HepG2 (cell line): ENCODE results near the gene XXYLT1. TPM values are rescaled to one million over a fixed set of nuclear protein-coding genes. Genes with fewer than 3 reads are reported as not detected.

Experiments used
- MBNL3 ChIP-seq: fragments of 250-450 bp; sonication (Bioruptor Pico); conservative IDR thresholded peaks from 2 replicates; pipeline ENCODE4 v1.8.0; 2022; ENCODE audit warnings: mild to moderate bottlenecking, inconsistent platforms
- NFIB ChIP-seq: sonication (generic); formaldehyde crosslinking; IDR thresholded peaks from 2 replicates; pipeline ENCODE4 v1.9.0; 2021; ENCODE audit warnings: missing genetic modification reagents, mild to moderate bottlenecking, borderline replicate concordance
- PAWR ChIP-seq: sonication (generic); formaldehyde crosslinking; IDR thresholded peaks from 2 replicates; pipeline ENCODE4 v1.4.0; 2020; ENCODE audit warnings: missing genetic modification reagents, mild to moderate bottlenecking, borderline replicate concordance
- RFXAP ChIP-seq: sonication (generic); formaldehyde crosslinking; IDR thresholded peaks from 2 replicates; pipeline ENCODE4 v1.4.0; 2020; ENCODE audit warnings: missing genetic modification reagents, borderline replicate concordance
- SP140L ChIP-seq: sonication (generic); formaldehyde crosslinking; IDR thresholded peaks from 2 replicates; pipeline ENCODE4 v1.4.0; 2020; ENCODE audit warnings: missing genetic modification reagents, borderline replicate concordance
- SUZ12 ChIP-seq: fragments of 150-350 bp; IDR thresholded peaks from 2 replicates; pipeline ENCODE4 v1.6.1; 2014; ENCODE audit warnings: low read depth, low read length
- TCF7L2 ChIP-seq: IDR thresholded peaks from 2 replicates; pipeline ENCODE4 v1.6.1; 2011; ENCODE audit warnings: mild to moderate bottlenecking, low read depth, low read length, moderate library complexity
- ZBTB7A ChIP-seq: sonication (generic); formaldehyde crosslinking; IDR thresholded peaks from 2 replicates; pipeline ENCODE4 v1.8.0; 2022; ENCODE audit warnings: mild to moderate bottlenecking, missing genetic modification reagents
- ZNF180 ChIP-seq: sonication (generic); formaldehyde crosslinking; IDR thresholded peaks from 2 replicates; pipeline ENCODE4 v1.4.0; 2020; ENCODE audit warnings: low read depth, missing genetic modification reagents, borderline replicate concordance
- ZNF337 ChIP-seq: sonication (generic); formaldehyde crosslinking; IDR thresholded peaks from 2 replicates; pipeline ENCODE4 v1.5.1; 2020; ENCODE audit warnings: missing genetic modification reagents, low read depth, mild to moderate bottlenecking, borderline replicate concordance
- polyA plus RNA-seq, 8 experiments: library from polyadenylated mRNA; depleted of rRNA in 3 of 8; stranded (reverse) in 7 of 8; unstranded in 1 of 8; fragments of >200 nt; fragmentation: Illumina TruSeq in 4 of 8; extraction: Trizol in 4 of 8; gene quantifications; 2 replicates each; pipeline versions ENCODE4 v1.2.1 to v1.2.3, GENCODE V29; 2011 to 2016; ENCODE audit warnings: low read depth in 4 of 8, missing spikeins in 1 of 8, mixed read lengths in 1 of 8; ENCODE audit not compliant: insufficient read depth in 1 of 8
- total RNA-seq, 5 experiments: library from RNA; depleted of rRNA; stranded (reverse); fragments of >200 nt; fragmentation: Illumina TruSeq; extraction: Trizol; gene quantifications; 2 replicates each; pipeline ENCODE4 v1.2.3, GENCODE V29; 2016; ENCODE audit warnings: low read depth in 1 of 5
- TF ChIP-seq, protein P1 (sequence below): IDR thresholded peaks from 2 replicates; pipeline ENCODE4 v1.6.1; 2012; ENCODE audit warnings: low read length, improper control_type of control experiment
- TF ChIP-seq, protein P2 (sequence below): sonication (generic); formaldehyde crosslinking; IDR thresholded peaks from 2 replicates; pipeline ENCODE4 v1.5.0; 2020; ENCODE audit warnings: missing genetic modification reagents, mild to moderate bottlenecking, borderline replicate concordance
- TF ChIP-seq, protein P3 (sequence below): conservative IDR thresholded peaks from 2 replicates; pipeline ENCODE4 v1.6.1; 2018; ENCODE audit warnings: missing genetic modification reagents
- TF ChIP-seq, protein P4 (sequence below): sonication (generic); formaldehyde crosslinking; IDR thresholded peaks from 2 replicates; pipeline ENCODE4 v1.5.1; 2020; ENCODE audit warnings: mild to moderate bottlenecking, missing genetic modification reagents, moderate library complexity
- TF ChIP-seq, protein P5 (sequence below): sonication (generic); formaldehyde crosslinking; IDR thresholded peaks from 2 replicates; pipeline ENCODE4 v1.4.0; 2020; ENCODE audit warnings: missing genetic modification reagents, mild to moderate bottlenecking, borderline replicate concordance

The XXYLT1 gene
- total and polyA plus RNA-seq, 2 of the 13 experiments (the other 11 are each of a cell fraction or from before 2014, with no cell fraction given), result 17.7 to 19.0 TPM

DNA sequence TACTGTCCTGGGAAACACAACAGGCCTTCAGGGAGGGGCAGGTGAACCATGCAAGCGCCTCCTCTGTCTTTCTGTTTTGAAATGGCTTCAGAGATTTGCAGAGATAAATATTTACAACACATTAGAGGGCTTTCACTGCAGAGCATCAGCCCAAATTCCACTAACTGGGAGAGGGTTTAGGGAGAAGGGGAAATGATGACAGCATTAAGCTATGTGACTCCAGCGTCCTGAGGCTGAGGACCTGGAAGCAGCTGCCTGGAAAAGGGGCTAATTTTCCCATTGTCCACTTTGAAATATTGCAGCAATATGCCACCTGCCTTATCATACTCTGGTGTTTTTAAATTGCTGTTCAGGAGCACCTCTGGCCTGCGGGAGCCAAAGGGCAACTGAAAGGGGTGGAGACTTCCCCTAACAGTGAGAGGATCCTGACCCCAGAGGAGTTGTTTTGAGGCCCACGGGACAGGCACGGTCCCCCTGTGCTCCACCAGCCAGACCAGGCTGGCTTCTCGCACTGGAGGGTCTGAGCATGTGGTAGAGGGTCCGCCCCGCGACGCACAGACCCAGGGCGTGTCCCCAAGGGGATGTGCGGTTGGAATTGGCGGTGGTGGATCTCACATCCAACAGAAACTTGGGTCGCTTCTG, 110.6 kb downstream of the XXYLT1 start (continued):
- TF ChIP-seq, protein P1, sequence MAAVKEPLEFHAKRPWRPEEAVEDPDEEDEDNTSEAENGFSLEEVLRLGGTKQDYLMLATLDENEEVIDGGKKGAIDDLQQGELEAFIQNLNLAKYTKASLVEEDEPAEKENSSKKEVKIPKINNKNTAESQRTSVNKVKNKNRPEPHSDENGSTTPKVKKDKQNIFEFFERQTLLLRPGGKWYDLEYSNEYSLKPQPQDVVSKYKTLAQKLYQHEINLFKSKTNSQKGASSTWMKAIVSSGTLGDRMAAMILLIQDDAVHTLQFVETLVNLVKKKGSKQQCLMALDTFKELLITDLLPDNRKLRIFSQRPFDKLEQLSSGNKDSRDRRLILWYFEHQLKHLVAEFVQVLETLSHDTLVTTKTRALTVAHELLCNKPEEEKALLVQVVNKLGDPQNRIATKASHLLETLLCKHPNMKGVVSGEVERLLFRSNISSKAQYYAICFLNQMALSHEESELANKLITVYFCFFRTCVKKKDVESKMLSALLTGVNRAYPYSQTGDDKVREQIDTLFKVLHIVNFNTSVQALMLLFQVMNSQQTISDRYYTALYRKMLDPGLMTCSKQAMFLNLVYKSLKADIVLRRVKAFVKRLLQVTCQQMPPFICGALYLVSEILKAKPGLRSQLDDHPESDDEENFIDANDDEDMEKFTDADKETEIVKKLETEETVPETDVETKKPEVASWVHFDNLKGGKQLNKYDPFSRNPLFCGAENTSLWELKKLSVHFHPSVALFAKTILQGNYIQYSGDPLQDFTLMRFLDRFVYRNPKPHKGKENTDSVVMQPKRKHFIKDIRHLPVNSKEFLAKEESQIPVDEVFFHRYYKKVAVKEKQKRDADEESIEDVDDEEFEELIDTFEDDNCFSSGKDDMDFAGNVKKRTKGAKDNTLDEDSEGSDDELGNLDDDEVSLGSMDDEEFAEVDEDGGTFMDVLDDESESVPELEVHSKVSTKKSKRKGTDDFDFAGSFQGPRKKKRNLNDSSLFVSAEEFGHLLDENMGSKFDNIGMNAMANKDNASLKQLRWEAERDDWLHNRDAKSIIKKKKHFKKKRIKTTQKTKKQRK, result no peak
- TF ChIP-seq, protein P2, sequence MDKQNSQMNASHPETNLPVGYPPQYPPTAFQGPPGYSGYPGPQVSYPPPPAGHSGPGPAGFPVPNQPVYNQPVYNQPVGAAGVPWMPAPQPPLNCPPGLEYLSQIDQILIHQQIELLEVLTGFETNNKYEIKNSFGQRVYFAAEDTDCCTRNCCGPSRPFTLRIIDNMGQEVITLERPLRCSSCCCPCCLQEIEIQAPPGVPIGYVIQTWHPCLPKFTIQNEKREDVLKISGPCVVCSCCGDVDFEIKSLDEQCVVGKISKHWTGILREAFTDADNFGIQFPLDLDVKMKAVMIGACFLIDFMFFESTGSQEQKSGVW (CRISPR knock-in tag), result no peak
- no peak for TF ChIP-seq TCF7L2
- no peak for TF ChIP-seq MBNL3 (CRISPR knock-in tag)
- TF ChIP-seq SUZ12, result no peak
- no peak; the same call in 1 of the 2 replicates for TF ChIP-seq RFXAP (CRISPR knock-in tag)
- no peak for TF ChIP-seq NFIB (CRISPR knock-in tag)
- TF ChIP-seq, protein P3, sequence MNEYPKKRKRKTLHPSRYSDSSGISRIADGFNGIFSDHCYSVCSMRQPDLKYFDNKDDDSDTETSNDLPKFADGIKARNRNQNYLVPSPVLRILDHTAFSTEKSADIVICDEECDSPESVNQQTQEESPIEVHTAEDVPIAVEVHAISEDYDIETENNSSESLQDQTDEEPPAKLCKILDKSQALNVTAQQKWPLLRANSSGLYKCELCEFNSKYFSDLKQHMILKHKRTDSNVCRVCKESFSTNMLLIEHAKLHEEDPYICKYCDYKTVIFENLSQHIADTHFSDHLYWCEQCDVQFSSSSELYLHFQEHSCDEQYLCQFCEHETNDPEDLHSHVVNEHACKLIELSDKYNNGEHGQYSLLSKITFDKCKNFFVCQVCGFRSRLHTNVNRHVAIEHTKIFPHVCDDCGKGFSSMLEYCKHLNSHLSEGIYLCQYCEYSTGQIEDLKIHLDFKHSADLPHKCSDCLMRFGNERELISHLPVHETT (CRISPR knock-in tag), result no peak
- TF ChIP-seq ZNF337 (CRISPR knock-in tag), result no peak
- TF ChIP-seq ZNF180 (CRISPR knock-in tag), result no peak
- no peak for TF ChIP-seq SP140L (CRISPR knock-in tag)
- TF ChIP-seq, protein P4, sequence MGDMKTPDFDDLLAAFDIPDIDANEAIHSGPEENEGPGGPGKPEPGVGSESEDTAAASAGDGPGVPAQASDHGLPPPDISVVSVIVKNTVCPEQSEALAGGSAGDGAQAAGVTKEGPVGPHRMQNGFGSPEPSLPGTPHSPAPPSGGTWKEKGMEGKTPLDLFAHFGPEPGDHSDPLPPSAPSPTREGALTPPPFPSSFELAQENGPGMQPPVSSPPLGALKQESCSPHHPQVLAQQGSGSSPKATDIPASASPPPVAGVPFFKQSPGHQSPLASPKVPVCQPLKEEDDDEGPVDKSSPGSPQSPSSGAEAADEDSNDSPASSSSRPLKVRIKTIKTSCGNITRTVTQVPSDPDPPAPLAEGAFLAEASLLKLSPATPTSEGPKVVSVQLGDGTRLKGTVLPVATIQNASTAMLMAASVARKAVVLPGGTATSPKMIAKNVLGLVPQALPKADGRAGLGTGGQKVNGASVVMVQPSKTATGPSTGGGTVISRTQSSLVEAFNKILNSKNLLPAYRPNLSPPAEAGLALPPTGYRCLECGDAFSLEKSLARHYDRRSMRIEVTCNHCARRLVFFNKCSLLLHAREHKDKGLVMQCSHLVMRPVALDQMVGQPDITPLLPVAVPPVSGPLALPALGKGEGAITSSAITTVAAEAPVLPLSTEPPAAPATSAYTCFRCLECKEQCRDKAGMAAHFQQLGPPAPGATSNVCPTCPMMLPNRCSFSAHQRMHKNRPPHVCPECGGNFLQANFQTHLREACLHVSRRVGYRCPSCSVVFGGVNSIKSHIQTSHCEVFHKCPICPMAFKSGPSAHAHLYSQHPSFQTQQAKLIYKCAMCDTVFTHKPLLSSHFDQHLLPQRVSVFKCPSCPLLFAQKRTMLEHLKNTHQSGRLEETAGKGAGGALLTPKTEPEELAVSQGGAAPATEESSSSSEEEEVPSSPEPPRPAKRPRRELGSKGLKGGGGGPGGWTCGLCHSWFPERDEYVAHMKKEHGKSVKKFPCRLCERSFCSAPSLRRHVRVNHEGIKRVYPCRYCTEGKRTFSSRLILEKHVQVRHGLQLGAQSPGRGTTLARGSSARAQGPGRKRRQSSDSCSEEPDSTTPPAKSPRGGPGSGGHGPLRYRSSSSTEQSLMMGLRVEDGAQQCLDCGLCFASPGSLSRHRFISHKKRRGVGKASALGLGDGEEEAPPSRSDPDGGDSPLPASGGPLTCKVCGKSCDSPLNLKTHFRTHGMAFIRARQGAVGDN, result peak; percentile 99
- TF ChIP-seq ZBTB7A (CRISPR knock-in tag), result 0 out of 2 replicates have a peak, but pooled peaks have one; percentile 25
- 0 out of 2 replicates have a peak, but pooled peaks have one; percentile 66 for TF ChIP-seq PAWR (CRISPR knock-in tag)
- TF ChIP-seq, protein P5, sequence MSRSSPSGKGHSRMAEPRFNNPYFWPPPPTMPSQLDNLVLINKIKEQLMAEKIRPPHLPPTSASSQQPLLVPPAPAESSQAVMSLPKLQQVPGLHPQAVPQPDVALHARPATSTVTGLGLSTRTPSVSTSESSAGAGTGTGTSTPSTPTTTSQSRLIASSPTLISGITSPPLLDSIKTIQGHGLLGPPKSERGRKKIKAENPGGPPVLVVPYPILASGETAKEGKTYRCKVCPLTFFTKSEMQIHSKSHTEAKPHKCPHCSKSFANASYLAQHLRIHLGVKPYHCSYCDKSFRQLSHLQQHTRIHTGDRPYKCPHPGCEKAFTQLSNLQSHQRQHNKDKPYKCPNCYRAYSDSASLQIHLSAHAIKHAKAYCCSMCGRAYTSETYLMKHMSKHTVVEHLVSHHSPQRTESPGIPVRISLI (CRISPR knock-in tag), result no peak
